Heart left ventricle (tissue), 16 donors: ENCODE results near the gene HCFC2. TPM values are rescaled to one million over a fixed set of nuclear protein-coding genes. Genes with fewer than 3 reads are reported as not detected.
"Not testable (repeated sequence)": the region's sequence is repeated elsewhere in the genome, so short reads cannot be mapped to it uniquely, and the experiment has no call there.

Experiments
- ATAC-seq, 4 donors: fragments of 200-7000 bp; cut with Tn5 transposase; one replicate each; pipeline ENCODE4 v1.9.1; 2020 to 2022; ENCODE audit warnings: moderate library complexity in 4 of 4, mild to moderate bottlenecking in 3 of 4, moderate number of reproducible peaks in 1 of 4
- DNase-seq, 5 donors: peaks; one replicate each; pipeline ENCODE4 v3.0.0-alpha.2; 2020
- H3K27ac ChIP-seq, 12 donors: fragments of 200-600 bp; sonication (generic) in 4 of 12; one replicate each; pipeline versions ENCODE4 v1.5.0 to v1.8.0; 2016 to 2022; ENCODE audit warnings: mild to moderate bottlenecking in 2 of 12
- H3K27me3 ChIP-seq, 9 donors: fragments of 200-600 bp; sonication (generic) in 2 of 9; one replicate each; pipeline versions ENCODE4 v1.5.1 to v1.8.0; 2016 to 2022; ENCODE audit warnings: mild to moderate bottlenecking in 3 of 9
- H3K36me3 ChIP-seq, 9 donors: fragments of 200-600 bp; sonication (generic) in 2 of 9; one replicate each; pipeline versions ENCODE4 v1.5.0 to v1.8.0; 2018 to 2022; ENCODE audit warnings: mild to moderate bottlenecking in 2 of 9
- H3K4me1 ChIP-seq, 12 donors: fragments of 200-600 bp; sonication (generic) in 4 of 12; one replicate each; pipeline versions ENCODE4 v1.5.0 to v1.8.0; 2016 to 2022; ENCODE audit warnings: mild to moderate bottlenecking in 3 of 12
- H3K4me3 ChIP-seq, 12 donors: fragments of 200-600 bp; sonication (generic) in 4 of 12; one replicate each; pipeline versions ENCODE4 v1.5.0 to v1.8.0; 2017 to 2022; ENCODE audit warnings: mild to moderate bottlenecking in 9 of 12, moderate library complexity in 4 of 12
- H3K9me3 ChIP-seq, 12 donors: fragments of 200-600 bp; sonication (generic) in 4 of 12; one replicate each; pipeline versions ENCODE4 v1.5.0 to v1.8.0; 2016 to 2022; ENCODE audit warnings: mild to moderate bottlenecking in 1 of 12
- POLR2A ChIP-seq, 2 donors: fragments of 450-650 bp; IDR thresholded peaks; one replicate each; pipeline ENCODE4 v1.6.1; 2017; ENCODE audit warnings: antibody characterized with exemption in 2 of 2, mild to moderate bottlenecking in 2 of 2, moderate library complexity in 2 of 2
- WGBS, 4 donors: extraction: QIAGEN DNeasy Blood & Tissue Kit in 2 of 4; methylation state at CpG; one replicate each; pipeline versions ENCODE4 v1.1.5 to v1.1.7; 2013 to 2018; 5-methylcytosine and 5-hydroxymethylcytosine counted together
- intact Hi-C, 10 donors: fragments of 100-400 bp; cut with DNase I; formaldehyde crosslinking; loops; one replicate each; pipeline versions ENCODE4 v1.11.1 to v1.14.2; 2022
- polyA plus RNA-seq, 2 donors: library from polyadenylated mRNA; stranded (reverse); fragments of 200-250 nt; gene quantifications; one replicate each; pipeline ENCODE4 v1.2.3, GENCODE V29; 2013
- total RNA-seq, 9 donors: library from RNA; depleted of rRNA in 2 of 9; stranded (reverse); fragments of >200 nt in 2 of 9; fragmentation: NEBNext Ultra II Directional in 3 of 9; extraction: Animal tissue kit (Norgen Biotek cat#: 25700) in 3 of 9; gene quantifications; one replicate each; pipeline versions ENCODE4 v1.1.0 to v1.2.4, GENCODE V29; 2016 to 2023
- TF ChIP-seq, protein P1 (sequence below), 12 donors: fragments of 200-600 bp; sonication (generic) in 4 of 12; IDR thresholded peaks; one replicate each; pipeline versions ENCODE4 v1.5.0 to v1.8.0; 2018 to 2022; ENCODE audit warnings: antibody characterized with exemption in 12 of 12, mild to moderate bottlenecking in 5 of 12
- donor health status: ischemic (EF 13 %, LVEDD 7.1; RV severe dilation, severe dysfunction).
- donor health status: healthy with polysubstance abuse.
- donor health status: DM: no; HTN: yes; CAD: no.
- donor health status: DM: no; HTN: no; CAD: no.
- donor health status: ischemic (EF 25% LVEDD 6.9; RV normal size, moderate dysfunction).
- donor health status: ischemic (EF 25% LVEDD 5.7; RV mildly dilated, moderate dysfunction).
- donor health status: healthy.
- donor health status: DM: yes; HTN: yes; CAD: no.
- donor health status: ischemic (EF 35%, LVEDD 5.7; RV mildly dilated, moderate dysfunction).
- donor health status: nonischemic (EF 11% LVEDD 7.7; RV severe dilation, severe dysfunction).
- donor health status: DM: yes; HTN: yes; CAD: no.
- donor health status: PGD.
- donor health status: ischemic (EF 29% LVEDD 5.4; RV normal size, mild dysfunction).
- donor health status: nonischemic (EF 23%, LVEDD 6.1; RV moderate dilation, normal function).

The HCFC2 gene
- total and polyA plus RNA-seq, 11 donors: 4.8 to 14.0 (median 9.0) TPM

GRCh38 chr12:104024348-104024747 lies 40.0 kb upstream of the HCFC2 start:
- Histone ChIP-seq H3K4me3 (no peak overlapping the region), H3K27me3 (no peaks in the 10 kb centered on the region), H3K36me3 (no peaks in the 10 kb centered on the region), H3K9me3 (peaks cover 0 to 13% (median 0%) of the 10 kb centered on the region in 12 donors), H3K4me1 (peaks cover 0 to 18% (median 6%) of the 10 kb centered on the region in 12 donors), H3K27ac (no peak overlapping the region)
- no peak for TF ChIP-seq POLR2A (IDR thresholded peaks at IDR 0.05)
- TF ChIP-seq, protein P1, sequence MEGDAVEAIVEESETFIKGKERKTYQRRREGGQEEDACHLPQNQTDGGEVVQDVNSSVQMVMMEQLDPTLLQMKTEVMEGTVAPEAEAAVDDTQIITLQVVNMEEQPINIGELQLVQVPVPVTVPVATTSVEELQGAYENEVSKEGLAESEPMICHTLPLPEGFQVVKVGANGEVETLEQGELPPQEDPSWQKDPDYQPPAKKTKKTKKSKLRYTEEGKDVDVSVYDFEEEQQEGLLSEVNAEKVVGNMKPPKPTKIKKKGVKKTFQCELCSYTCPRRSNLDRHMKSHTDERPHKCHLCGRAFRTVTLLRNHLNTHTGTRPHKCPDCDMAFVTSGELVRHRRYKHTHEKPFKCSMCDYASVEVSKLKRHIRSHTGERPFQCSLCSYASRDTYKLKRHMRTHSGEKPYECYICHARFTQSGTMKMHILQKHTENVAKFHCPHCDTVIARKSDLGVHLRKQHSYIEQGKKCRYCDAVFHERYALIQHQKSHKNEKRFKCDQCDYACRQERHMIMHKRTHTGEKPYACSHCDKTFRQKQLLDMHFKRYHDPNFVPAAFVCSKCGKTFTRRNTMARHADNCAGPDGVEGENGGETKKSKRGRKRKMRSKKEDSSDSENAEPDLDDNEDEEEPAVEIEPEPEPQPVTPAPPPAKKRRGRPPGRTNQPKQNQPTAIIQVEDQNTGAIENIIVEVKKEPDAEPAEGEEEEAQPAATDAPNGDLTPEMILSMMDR (IDR thresholded peaks at IDR 0.05): no peak
- intact Hi-C loops: no loop called here
- no peak for DNase-seq
- WGBS, 4 donors: 92 to 94% (median 93%) methylated on average over 6 of the region's 6 CpGs
- ATAC-seq: no peak

DNA sequence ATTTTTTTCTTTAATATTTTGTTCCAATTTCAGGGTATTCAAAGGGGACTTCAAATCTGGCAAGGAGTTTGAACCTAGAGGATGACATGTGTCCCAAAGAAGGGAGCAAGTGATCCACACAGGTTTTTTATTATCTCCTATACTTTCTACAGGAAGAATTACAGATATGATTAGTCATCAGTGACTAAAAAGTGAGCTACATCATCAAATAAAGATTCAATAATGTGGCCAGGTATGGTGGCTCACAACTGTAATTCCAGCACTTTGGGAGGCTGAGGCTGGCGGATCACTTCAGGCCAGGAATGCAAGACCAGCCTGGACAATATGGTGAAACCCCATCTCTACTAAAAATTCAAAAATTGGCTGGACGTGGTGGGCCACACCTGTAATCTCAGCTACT lies 38.6 kb upstream of the HCFC2 start:
- no peaks in the 10 kb centered on the region for H3K36me3 ChIP-seq
- ATAC-seq (no peak), DNase-seq (no peak)
- no peak for TF ChIP-seq POLR2A (IDR thresholded peaks at IDR 0.05)
- TF ChIP-seq, protein P1 (IDR thresholded peaks at IDR 0.05): no peak
- 91 to 100% (median 93%) methylated on average over 2 of the region's 2 CpGs for WGBS, 4 donors
- intact Hi-C loops: no loop called here
- no peaks in the 10 kb centered on the region for H3K27me3 ChIP-seq
- H3K9me3 ChIP-seq: peaks cover 0 to 13% (median 0%) of the 10 kb centered on the region in 12 donors
- H3K27ac ChIP-seq: no peak overlapping the region
- peaks cover 0 to 18% (median 6%) of the 10 kb centered on the region in 12 donors for H3K4me1 ChIP-seq
- H3K4me3 ChIP-seq: no peak overlapping the region

DNA sequence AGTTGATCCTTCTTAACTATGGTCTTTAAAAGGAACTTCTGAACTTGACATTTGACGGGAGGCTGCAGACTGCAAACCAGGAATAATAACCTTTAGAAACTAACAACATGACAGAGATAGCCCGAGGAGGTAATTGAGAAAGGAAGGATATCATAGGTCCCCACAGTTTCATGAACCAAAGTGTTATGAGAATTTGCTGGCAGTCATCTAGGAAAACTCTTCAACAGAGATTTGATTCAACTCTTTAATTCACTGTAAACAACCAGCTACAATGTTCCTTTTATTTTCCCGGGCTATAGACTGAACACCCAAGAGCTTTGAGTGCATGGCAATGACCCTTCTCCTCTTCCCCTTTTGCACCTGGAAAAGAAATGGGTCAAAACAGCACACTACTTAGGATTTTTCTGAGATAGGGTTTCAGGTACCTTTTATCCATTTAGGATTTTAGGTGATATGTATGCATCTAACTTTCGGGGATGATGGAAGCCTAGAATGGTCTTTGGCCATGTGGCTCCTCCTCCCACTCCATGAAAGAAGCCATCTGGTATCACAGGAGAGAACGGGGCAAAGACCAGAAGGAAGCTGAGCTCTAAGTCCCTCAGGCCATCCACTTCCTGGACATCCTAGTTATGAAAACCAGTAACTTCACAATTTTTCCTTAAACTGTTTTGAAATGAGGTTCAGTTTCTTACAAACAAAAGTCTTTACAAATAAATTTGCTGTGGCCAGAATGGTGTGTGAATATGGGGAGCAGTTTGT lies 37.3 kb upstream of the HCFC2 start:
- Histone ChIP-seq H3K9me3 (peaks cover 0 to 13% (median 0%) of the 10 kb centered on the region in 12 donors), H3K27me3 (no peaks in the 10 kb centered on the region), H3K4me3 (no peak overlapping the region), H3K4me1 (peaks cover 0 to 18% (median 6%) of the 10 kb centered on the region in 12 donors), H3K27ac (peak overlapping the region in 2 of 12 donors; percentile 7 to 44), H3K36me3 (no peaks in the 10 kb centered on the region)
- DNase-seq (no peak), ATAC-seq (peak in 3 of 4 donors; percentile 60 to 81 (median 63))
- 37 to 46% (median 40%) methylated on average over 5 of the region's 5 CpGs for WGBS, 4 donors
- intact Hi-C loops: no loop called here
- TF ChIP-seq, protein P1 (IDR thresholded peaks at IDR 0.05): no peak
- TF ChIP-seq POLR2A (IDR thresholded peaks at IDR 0.05): no peak

DNA sequence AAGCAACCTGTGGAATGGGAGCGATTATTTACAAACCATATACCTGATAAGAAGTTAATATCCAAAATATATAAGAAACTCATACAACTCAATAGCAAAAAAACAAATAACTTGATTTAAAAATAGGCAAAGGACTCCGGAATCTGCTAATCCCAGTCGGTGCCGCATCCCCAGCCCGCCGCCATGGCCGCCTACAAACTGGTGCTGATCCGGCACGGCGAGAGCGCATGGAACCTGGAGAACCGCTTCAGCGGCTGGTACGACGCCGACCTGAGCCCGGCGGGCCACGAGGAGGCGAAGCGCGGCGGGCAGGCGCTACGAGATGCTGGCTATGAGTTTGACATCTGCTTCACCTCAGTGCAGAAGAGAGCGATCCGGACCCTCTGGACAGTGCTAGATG lies 33.7 kb upstream of the HCFC2 start:
- ATAC-seq: peak in 2 of 4 donors; percentile 42 to 49
- H3K9me3 ChIP-seq, H3K36me3 ChIP-seq, H3K4me3 ChIP-seq, intact Hi-C loops, H3K27me3 ChIP-seq, H3K27ac ChIP-seq, DNase-seq: not testable (repeated sequence)
- H3K4me1 ChIP-seq: peaks cover 0 to 18% (median 6%) of the 10 kb centered on the region in 12 donors
- 89 to 96% (median 91%) methylated on average over 10 to 18 of the region's 27 CpGs for WGBS, 4 donors

DNA sequence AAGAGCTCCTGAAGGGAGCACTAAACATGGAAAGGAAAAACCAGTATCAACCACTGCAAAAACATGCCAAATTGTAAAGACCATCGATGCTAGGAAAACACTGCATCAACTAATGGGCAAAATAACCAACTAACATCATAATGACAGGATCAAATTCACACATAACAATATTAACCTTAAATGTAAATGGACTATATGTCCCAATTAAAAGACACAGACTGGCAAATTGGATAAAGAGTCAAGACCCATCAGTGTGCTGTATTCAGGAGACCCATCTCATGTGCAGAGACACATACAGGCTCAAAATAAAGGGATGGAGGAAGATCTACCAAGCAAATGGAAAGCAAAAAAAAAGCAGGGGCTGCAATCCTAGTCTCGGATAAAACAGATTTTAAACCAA lies 28.2 kb upstream of the HCFC2 start:
- DNase-seq, H3K27ac ChIP-seq, H3K4me1 ChIP-seq, H3K9me3 ChIP-seq, H3K36me3 ChIP-seq, H3K27me3 ChIP-seq, intact Hi-C loops, ATAC-seq, H3K4me3 ChIP-seq: not testable (repeated sequence)
- WGBS, 4 donors: 86 to 90% (median 88%) methylated on average over 2 of the region's 2 CpGs

- H3K4me1 ChIP-seq, H3K36me3 ChIP-seq, DNase-seq, ATAC-seq, H3K9me3 ChIP-seq, intact Hi-C loops, H3K4me3 ChIP-seq, H3K27me3 ChIP-seq, H3K27ac ChIP-seq: not testable (repeated sequence)
- 83 to 100% (median 96%) methylated on average over 1 of the region's 1 CpG for WGBS, 4 donors
These were observed 24.6 kb upstream of the HCFC2 start for GRCh38 chr12:104039769-104040168.
